ENCODE data around the gene TTC34.

- TF ChIP-seq CTCF (IDR thresholded peaks at IDR 0.05) (no peak), POLR2A (IDR thresholded peaks at IDR 0.05) (no peak)
These were observed 155.7 kb downstream of the TTC34 start for GRCh38 chr1:2645776-2646175.

Data from esophagus squamous epithelium (tissue), 4 donors.